ENCODE measurements around the gene NSL1. TPM values are rescaled to one million over a fixed set of nuclear protein-coding genes. Genes with fewer than 3 reads are reported as not detected.
"Not testable (repeated sequence)": the region's sequence is repeated elsewhere in the genome, so short reads cannot be mapped to it uniquely, and the experiment has no call there.

NSL1 gene
- total RNA-seq, 1 experiment from 2014 or later, result 42.5 TPM

- in situ Hi-C loops (cut with HindIII; ENCODE audit: low pct_unique_long_range_greater_than_20kb, low sequenced_read_pairs); DNase-seq (ENCODE audit: low read depth, low spot score): not testable (repeated sequence)
Measured at GRCh38 chr1:212724679-212725078, 66.9 kb downstream of the NSL1 start.

GRCh38 chr1:212722270-212722957 lies 69.2 kb downstream of the NSL1 start:
- no peak for DNase-seq (ENCODE audit: low read depth, low spot score)
- in situ Hi-C loops (cut with HindIII; ENCODE audit: low pct_unique_long_range_greater_than_20kb, low sequenced_read_pairs), result no loop called here

GRCh38 chr1:212721388-212722247 lies 70.0 kb downstream of the NSL1 start:
- in situ Hi-C loops (cut with HindIII; ENCODE audit: low pct_unique_long_range_greater_than_20kb, low sequenced_read_pairs), result no loop called here
- DNase-seq (ENCODE audit: low read depth, low spot score), result no peak

GRCh38 chr1:212719633-212720032 lies 71.9 kb downstream of the NSL1 start:
- DNase-seq (ENCODE audit: low read depth, low spot score), result no peak
- in situ Hi-C loops (cut with HindIII; ENCODE audit: low pct_unique_long_range_greater_than_20kb, low sequenced_read_pairs), result no loop called here

GRCh38 chr1:212718499-212718898 lies 73.1 kb downstream of the NSL1 start:
- in situ Hi-C loops (cut with HindIII; ENCODE audit: low pct_unique_long_range_greater_than_20kb, low sequenced_read_pairs), result no loop called here
- DNase-seq (ENCODE audit: low read depth, low spot score), result peak; percentile 68

- no peak for DNase-seq (ENCODE audit: low read depth, low spot score)
- in situ Hi-C loops (cut with HindIII; ENCODE audit: low pct_unique_long_range_greater_than_20kb, low sequenced_read_pairs), result no loop called here
Measured at GRCh38 chr1:212716161-212716560, 75.4 kb downstream of the NSL1 start.

GRCh38 chr1:212713465-212714136 lies 78.0 kb downstream of the NSL1 start:
- in situ Hi-C loops (cut with HindIII; ENCODE audit: low pct_unique_long_range_greater_than_20kb, low sequenced_read_pairs), result no loop called here
- DNase-seq (ENCODE audit: low read depth, low spot score), result no peak

- DNase-seq (ENCODE audit: low read depth, low spot score), result no peak
- in situ Hi-C loops (cut with HindIII; ENCODE audit: low pct_unique_long_range_greater_than_20kb, low sequenced_read_pairs), result no loop called here
Measured at GRCh38 chr1:212712451-212713303, 78.9 kb downstream of the NSL1 start.

- DNase-seq (ENCODE audit: low read depth, low spot score); in situ Hi-C loops (cut with HindIII; ENCODE audit: low pct_unique_long_range_greater_than_20kb, low sequenced_read_pairs): not testable (repeated sequence)
Measured at GRCh38 chr1:212711974-212712373, 79.6 kb downstream of the NSL1 start.

GRCh38 chr1:212710566-212710965 lies 81.0 kb downstream of the NSL1 start:
- DNase-seq (ENCODE audit: low read depth, low spot score), result no peak
- in situ Hi-C loops (cut with HindIII; ENCODE audit: low pct_unique_long_range_greater_than_20kb, low sequenced_read_pairs), result no loop called here

GRCh38 chr1:212703991-212704564 lies 87.5 kb downstream of the NSL1 start:
- in situ Hi-C loops (cut with HindIII; ENCODE audit: low pct_unique_long_range_greater_than_20kb, low sequenced_read_pairs), result no loop called here
- DNase-seq (ENCODE audit: low read depth, low spot score), result no peak

- in situ Hi-C loops (cut with HindIII; ENCODE audit: low pct_unique_long_range_greater_than_20kb, low sequenced_read_pairs), result no loop called here
- DNase-seq (ENCODE audit: low read depth, low spot score), result no peak
Measured at GRCh38 chr1:212702672-212703071, 88.9 kb downstream of the NSL1 start.

GRCh38 chr1:212701910-212702309 lies 89.7 kb downstream of the NSL1 start:
- in situ Hi-C loops (cut with HindIII; ENCODE audit: low pct_unique_long_range_greater_than_20kb, low sequenced_read_pairs), result no loop called here
- DNase-seq (ENCODE audit: low read depth, low spot score), result no peak

GRCh38 chr1:212700892-212701819 lies 90.4 kb downstream of the NSL1 start:
- in situ Hi-C loops (cut with HindIII; ENCODE audit: low pct_unique_long_range_greater_than_20kb, low sequenced_read_pairs), result no loop called here
- peak; percentile 54 for DNase-seq (ENCODE audit: low read depth, low spot score)

GRCh38 chr1:212700223-212700891 lies 91.2 kb downstream of the NSL1 start:
- in situ Hi-C loops (cut with HindIII; ENCODE audit: low pct_unique_long_range_greater_than_20kb, low sequenced_read_pairs), result no loop called here
- DNase-seq (ENCODE audit: low read depth, low spot score), result no peak

All from SK-MEL-5 (cell line).